Osteoblast (primary cell): Measurements from ENCODE around the gene ZBTB17. TPM values are rescaled to one million over a fixed set of nuclear protein-coding genes. Genes with fewer than 3 reads are reported as not detected.

ENCODE experiments used
- DNase-seq: peaks from one replicate; pipeline ENCODE4 v3.0.0; 2011; ENCODE audit warnings: low spot score, mixed read lengths; ENCODE audit not compliant: insufficient read length; ENCODE audit errors: missing footprints
- H2AFZ ChIP-seq: 2 replicates; pipeline ENCODE4 v1.6.0; 2011; ENCODE audit warnings: mild to moderate bottlenecking, low read length
- H3K27ac ChIP-seq: 2 replicates; pipeline ENCODE4 v1.5.1; 2011; ENCODE audit warnings: mild to moderate bottlenecking, low read depth, low read length, moderate library complexity
- H3K27me3 ChIP-seq: 2 replicates; pipeline ENCODE4 v1.6.0; 2012; ENCODE audit warnings: mild to moderate bottlenecking, control low read depth, inconsistent platforms, low read length, moderate library complexity; ENCODE audit not compliant: insufficient read depth
- H3K36me3 ChIP-seq: 2 replicates; pipeline ENCODE4 v1.5.1; 2011; ENCODE audit warnings: mild to moderate bottlenecking, low read length, control low read depth, moderate library complexity; ENCODE audit not compliant: insufficient read depth
- H3K4me1 ChIP-seq: 2 replicates; pipeline ENCODE4 v1.5.1; 2011; ENCODE audit warnings: mild to moderate bottlenecking, low read length, control low read depth, moderate library complexity; ENCODE audit not compliant: insufficient read depth
- H3K4me2 ChIP-seq: 2 replicates; pipeline ENCODE4 v1.6.0; 2011; ENCODE audit warnings: mild to moderate bottlenecking, low read length; ENCODE audit not compliant: insufficient read depth
- H3K4me3 ChIP-seq: fragments of 200-600 bp; sonication (generic); 3 replicates; pipeline ENCODE4 v1.5.1; 2012; ENCODE audit warnings: mild to moderate bottlenecking, low read length, inconsistent platforms; ENCODE audit not compliant: insufficient read depth
- H3K79me2 ChIP-seq: 2 replicates; pipeline ENCODE4 v1.6.0; 2012; ENCODE audit warnings: mild to moderate bottlenecking, low read length, control low read depth, inconsistent platforms; ENCODE audit not compliant: insufficient read depth
- H3K9me3 ChIP-seq: 2 replicates; pipeline ENCODE4 v1.5.1; 2011; ENCODE audit warnings: low read depth, low read length, control low read depth
- H4K20me1 ChIP-seq: 2 replicates; pipeline ENCODE4 v1.6.0; 2012; ENCODE audit warnings: mild to moderate bottlenecking, low read length, control low read depth; ENCODE audit not compliant: insufficient read depth
- CTCF ChIP-seq: IDR thresholded peaks from 2 replicates; pipeline ENCODE4 v1.5.1; 2011; ENCODE audit warnings: mild to moderate bottlenecking, low read depth, low read length, moderate library complexity; ENCODE audit errors: extremely low read depth
- total RNA-seq: library from RNA; depleted of rRNA; stranded (reverse); fragments of >200 nt; gene quantifications from 2 replicates; pipeline ENCODE4 v1.2.3, GENCODE V29; 2012

Gene ZBTB17
- total RNA-seq, 1 donor: 29.7 TPM

GRCh38 chr1:16017461-16018303, 41.8 kb upstream of the ZBTB17 start, which contains the start of gene HSPB7:
HSPB7 (minus strand) TSS chr1:16018043; CDS start chr1:16017963, 80 bp downstream.
- Histone ChIP-seq H2AFZ (peak within 1 kb of the TSS; percentile 81), H3K36me3 (no peaks in the 10 kb centered on the region), H3K4me2 (peak within 1 kb of the TSS; percentile 84), H3K27me3 (no peaks in the 10 kb centered on the region), H3K79me2 (peaks cover 10% of the 10 kb centered on the region), H4K20me1 (no peaks in the 10 kb centered on the region), H3K9me3 (no peaks in the 10 kb centered on the region), H3K4me3 (peak within 1 kb of the TSS; percentile 71), H3K27ac (peak within 1 kb of the TSS; percentile 97), H3K4me1 (peaks cover 58% of the 10 kb centered on the region)
- peak; percentile 98 for DNase-seq
- no peak for TF ChIP-seq CTCF

GRCh38 chr1:16017076-16017460, 41.2 kb upstream of the ZBTB17 start:
- H3K79me2 ChIP-seq: peaks cover 10% of the 10 kb centered on the region
- no peak for TF ChIP-seq CTCF
- H3K4me1 ChIP-seq: peaks cover 63% of the 10 kb centered on the region
- H3K36me3 ChIP-seq: no peaks in the 10 kb centered on the region
- no peaks in the 10 kb centered on the region for H3K27me3 ChIP-seq
- H3K4me2 ChIP-seq: peak overlapping the region; percentile 84
- H3K4me3 ChIP-seq: peak overlapping the region; percentile 71
- peak; percentile 88 for DNase-seq
- H2AFZ ChIP-seq: no peak overlapping the region
- no peaks in the 10 kb centered on the region for H4K20me1 ChIP-seq
- H3K9me3 ChIP-seq: no peaks in the 10 kb centered on the region
- peak overlapping the region; percentile 97 for H3K27ac ChIP-seq

GRCh38 chr1:16015960-16016901, 40.3 kb upstream of the ZBTB17 start:
- Histone ChIP-seq H3K4me2 (peak overlapping the region; percentile 84), H3K36me3 (no peaks in the 10 kb centered on the region), H3K27me3 (no peaks in the 10 kb centered on the region), H3K9me3 (no peaks in the 10 kb centered on the region), H3K4me3 (peak overlapping the region; percentile 71), H2AFZ (no peak overlapping the region), H3K27ac (peak overlapping the region; percentile 97), H3K79me2 (peaks cover 10% of the 10 kb centered on the region), H3K4me1 (peaks cover 63% of the 10 kb centered on the region), H4K20me1 (no peaks in the 10 kb centered on the region)
- no peak for TF ChIP-seq CTCF
- peak; percentile 94 for DNase-seq
